HL-60/S4 treated with phorbol 12-myristate 13-acetate at 8.2 ng/mL for 4 days and 3 days (cell line): ENCODE results near the gene HSPB7.
"Not testable (repeated sequence)": the region's sequence is repeated elsewhere in the genome, so short reads cannot be mapped to it uniquely, and the experiment has no call there.

Experiments used
- in situ Hi-C: fragments of 300-500 bp; cut with MboI; formaldehyde crosslinking; loops from 2 replicates; pipeline ENCODE4 v1.15.0; 2022; ENCODE audit warnings: low sequenced_read_pairs

The HSPB7 gene

DNA sequence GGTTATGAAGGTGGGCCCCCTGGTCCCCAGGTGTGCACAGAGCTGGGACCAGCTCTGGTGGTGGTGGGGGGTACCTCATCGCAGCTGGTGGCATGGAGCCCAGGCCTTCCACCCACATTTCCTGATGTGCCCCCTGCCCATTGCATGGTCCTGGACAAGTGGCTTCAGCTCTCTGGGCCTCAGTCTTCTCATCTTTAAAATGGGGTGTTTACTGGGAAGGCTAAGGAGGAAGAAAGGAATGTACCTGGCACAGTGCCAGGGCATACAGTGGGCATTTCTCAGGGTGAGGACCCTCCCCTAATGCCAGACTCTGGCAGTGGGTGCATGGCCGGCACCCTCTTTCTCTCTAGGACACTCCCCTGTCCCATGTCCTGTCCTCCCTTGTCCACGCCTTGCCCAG lies 33.2 kb upstream of the HSPB7 start:
- in situ Hi-C loops: no loop called here

DNA sequence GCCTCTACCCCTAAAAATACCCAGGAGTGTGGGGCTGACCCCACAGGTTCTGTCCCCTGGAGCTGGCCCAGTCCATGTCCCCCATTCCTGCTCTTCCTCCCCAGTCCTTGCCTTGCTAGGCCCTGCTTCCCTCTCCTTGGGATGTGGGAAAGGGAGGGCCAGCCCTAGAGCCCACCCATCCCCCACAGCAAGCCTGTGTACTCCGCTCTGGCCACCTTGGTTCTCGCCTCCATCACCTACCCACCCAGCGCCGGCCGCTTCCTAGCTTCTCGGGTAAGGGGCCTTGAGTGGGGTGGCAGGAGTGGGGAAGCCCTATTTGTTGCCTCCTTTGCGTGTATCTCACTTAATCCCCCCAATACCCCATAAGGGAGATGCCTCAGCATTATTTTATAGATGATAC lies 32.5 kb upstream of the HSPB7 start:
- in situ Hi-C loops: no loop called here

DNA sequence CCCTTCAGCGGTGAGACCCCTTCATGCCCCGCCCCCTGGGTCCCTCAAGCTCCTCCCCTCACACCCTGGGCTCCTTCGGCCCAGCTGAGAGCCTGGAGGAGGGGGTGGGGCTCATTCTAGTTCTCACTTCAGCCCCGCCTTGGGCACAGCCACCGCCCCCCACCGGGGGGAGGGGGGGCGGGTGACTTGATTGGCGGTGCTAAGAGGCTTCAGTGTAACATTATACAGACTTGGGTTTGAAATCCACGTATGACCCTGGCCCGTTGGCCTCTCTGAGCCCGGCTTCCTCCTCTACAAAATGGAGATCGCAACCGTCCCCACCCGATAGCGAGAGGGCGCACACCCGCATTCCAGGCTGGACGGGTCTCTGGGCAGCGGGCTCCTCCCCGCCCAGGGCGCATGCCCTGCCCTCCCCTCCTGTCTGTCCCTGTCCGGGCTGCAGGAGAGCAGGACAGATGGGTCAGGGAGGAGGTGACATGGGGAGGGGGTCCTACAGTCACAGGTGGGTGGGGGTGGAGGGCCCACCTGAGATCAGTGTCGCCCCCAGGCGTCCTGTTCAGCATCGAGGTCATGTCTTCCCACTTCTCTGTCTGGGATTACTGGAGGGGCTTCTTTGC lies 30.8 kb upstream of the HSPB7 start:
- in situ Hi-C loops: no loop called here

DNA sequence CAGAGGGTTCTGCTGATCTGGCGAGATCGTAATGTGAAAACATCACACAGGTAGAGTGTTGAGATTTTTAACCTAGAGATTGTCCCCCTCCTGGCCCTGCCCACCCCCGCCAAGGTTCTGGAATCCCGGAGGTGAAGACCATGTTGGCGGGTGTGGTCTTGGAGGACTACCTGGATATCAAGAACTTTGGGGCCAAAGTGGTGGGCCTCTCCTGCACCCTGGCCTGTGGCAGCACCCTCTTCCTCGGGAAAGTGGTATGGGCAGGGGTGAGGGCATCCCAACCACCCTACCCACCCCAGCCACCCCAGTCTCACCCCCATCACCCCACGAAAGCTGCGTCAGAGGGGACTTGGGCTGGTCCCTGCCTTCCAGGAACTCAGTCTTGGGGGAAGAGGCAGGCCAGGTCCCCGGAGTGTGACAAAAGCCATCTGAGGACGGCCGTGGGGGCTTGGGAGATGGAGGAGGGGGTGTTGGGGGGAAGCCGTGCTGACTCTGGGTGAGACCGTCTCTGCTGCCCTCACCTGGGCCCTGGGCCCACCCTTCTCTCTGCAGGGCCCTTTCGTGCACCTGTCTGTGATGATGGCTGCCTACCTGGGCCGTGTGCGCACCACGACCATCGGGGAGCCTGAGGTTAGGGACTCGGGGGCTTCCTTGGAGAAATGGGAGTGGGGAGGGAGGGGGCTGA lies 30.1 kb upstream of the HSPB7 start:
- in situ Hi-C loops: no loop called here

DNA sequence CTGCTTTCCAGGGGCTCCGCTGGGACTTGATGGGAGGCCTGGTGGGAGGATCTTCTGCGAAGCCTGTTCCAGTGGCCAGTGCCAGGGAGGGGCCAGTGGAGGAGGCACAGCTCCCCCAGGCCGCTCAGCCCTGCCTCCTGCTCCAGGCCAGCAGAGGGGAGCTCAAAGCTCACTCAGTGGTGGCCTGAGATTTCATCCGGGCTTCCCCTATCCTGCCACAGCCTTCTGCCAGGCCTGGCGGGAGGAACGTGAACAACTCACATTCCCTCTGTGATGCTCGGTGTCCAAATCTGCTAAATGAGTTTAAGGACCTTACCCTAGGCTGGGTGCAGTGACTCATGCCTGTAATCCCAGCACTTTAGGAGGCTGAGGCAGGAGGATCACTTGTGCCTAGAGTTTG lies 29.0 kb upstream of the HSPB7 start:
- in situ Hi-C loops: no loop called here

DNA sequence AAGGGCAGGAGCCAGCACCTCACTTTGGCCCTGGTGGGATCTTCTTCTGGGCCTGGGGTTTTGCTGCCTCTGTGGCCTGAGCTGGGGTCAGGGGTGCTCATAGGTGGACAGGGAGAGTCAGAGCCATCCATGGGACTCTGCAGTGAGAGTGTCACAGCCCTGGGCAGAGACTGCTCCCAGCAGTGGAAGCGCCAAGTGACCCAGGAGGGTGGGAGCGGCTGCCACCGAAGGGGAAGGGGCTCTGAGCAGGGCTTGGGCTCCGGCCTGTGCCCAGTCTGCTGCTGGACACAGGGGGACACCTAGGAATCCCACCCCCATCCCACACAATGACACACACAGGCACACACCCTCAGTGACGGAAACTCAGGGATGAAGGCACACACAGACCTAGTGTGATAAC lies 26.1 kb upstream of the HSPB7 start:
- in situ Hi-C loops: no loop called here

DNA sequence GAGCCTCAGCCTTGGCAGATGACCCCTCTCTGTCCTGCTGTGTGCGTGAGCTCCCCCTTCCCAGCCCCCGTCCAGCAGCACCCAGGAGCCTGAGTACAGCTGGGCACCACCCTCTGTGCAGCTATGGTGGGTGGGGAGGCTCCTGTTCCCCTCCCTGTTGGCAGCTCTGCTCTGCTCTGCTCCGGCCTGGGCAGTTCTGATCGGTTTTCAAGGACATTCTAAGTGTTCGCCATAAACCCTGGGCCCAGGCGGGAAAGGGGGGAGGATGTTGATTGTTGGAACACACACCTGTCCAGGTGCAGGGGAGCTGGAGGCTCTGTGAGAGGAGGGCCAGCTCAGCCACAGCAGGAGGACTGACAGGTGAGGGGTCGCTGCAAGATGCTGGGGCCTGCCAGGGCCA lies 25.7 kb upstream of the HSPB7 start, which contains the start of gene CLCNKB:
TSS of gene CLCNKB (plus strand) at position 262 of the 400 bp plus-strand sequence. CDS start 711 bp downstream, outside the sequence.
- in situ Hi-C loops: no loop called here

DNA sequence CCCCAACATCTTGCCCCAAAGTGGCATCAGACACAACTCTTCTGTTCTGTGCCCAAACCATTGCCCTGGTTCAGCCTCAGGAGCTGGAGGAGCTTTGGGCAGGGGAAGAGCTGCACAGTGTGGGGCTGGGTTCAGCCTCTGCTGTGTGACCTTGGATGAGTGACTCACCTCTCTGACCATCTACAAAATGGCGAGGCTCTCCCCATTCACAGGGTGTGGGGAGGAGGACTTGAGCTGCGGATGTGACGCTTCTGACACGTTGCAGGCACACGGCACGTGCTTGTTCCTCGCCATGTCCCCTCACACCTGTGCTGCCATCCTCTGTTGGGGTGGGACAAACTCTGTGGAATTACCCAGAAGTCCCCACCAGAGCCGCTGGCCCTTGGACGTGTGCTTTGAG lies 24.8 kb upstream of the HSPB7 start:
- in situ Hi-C loops: not testable (repeated sequence)

DNA sequence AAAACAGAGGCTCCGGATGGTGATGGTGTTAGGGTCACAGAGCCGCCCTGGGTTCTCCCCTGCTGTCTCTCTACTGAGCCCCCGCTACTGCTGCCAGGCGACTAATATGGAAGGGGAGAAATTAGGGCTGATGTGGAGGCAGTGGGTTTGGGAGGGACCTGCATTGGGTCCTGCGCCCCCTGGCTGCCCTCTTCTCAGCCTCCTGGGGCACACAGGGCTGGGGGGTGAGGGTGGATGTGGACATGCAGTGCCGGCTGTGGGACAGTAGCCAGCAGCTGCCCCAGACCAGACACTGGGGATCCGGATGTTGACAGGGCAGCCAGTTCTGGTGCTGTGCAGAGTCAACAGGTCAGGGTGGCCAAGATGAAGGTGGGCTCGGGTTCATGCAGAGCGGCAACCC lies 24.3 kb upstream of the HSPB7 start:
- in situ Hi-C loops: no loop called here

DNA sequence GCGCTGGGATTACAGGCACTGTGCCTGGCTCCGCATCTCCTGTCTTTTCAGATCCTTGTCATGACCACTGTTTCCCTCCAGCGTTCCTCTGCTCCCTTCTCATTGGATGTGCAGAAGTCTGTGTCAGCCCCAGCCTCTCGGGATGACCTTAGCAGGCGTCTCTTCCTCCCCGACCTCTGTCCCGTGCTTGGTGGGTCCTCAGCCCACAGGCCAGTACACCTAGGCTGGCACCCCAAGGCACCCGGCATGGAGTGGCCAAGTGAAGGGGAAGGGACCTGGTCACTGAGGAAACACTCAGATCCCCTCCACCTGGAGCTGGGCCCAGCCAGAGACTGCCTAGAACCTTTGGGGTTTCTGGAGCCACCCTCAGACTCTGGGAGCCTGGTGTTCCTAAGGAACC lies 23.4 kb upstream of the HSPB7 start:
- in situ Hi-C loops: no loop called here

DNA sequence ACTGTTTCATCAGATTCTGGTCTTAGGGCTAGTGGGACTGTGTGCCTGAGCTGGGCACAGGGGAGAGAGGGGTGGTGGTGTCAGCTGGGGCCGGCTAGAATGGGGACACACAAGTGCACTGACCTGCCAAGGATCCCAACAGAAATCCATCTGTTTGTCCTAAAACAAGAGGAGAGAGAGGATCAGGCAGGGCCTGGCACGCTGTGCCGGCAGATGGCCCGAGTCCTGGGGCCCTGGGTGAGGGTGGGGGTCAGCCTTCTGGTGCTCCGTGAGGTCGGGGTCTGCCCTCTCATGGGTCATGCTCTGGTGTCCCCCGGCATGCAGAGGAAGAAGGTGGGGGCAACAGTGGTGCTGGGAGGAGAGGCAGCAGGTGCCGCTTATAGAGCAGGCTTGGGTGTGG lies 22.0 kb upstream of the HSPB7 start:
- in situ Hi-C loops: not testable (repeated sequence)

DNA sequence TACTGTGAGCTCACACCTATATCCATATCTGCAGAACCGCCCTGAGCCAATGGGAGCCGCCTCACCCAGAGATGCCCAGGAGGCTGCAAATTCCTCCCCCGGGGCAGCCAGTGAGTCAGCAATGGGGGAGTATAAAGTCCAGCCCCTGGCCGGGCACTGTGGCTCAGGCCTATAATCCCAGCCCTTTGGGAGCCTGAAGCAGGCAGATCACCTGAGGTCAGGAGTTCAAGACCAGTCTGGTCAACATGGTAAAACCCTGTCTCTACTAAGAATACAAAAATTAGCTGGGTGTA lies 20.7 kb upstream of the HSPB7 start:
- in situ Hi-C loops: no loop called here

DNA sequence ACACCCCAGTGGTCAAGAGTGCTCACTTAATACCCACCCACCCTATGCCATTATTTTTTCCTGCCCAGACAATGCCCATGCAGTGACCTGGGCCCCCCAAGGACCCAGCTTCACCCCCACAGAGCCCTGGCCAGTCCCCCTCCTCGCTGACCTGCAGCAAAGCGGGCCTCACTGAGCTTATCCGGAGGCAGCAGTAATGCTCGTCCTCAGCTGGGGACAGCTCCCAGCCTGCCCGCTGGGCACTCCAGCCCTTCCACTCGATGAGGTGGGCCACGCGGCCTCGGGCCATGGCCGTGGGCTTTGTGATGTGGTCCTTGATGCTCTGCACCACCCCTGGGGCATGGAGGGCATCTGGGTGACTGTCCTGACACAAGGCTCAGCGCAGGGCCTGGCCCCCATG lies 18.6 kb upstream of the HSPB7 start:
- in situ Hi-C loops: not testable (repeated sequence)

DNA sequence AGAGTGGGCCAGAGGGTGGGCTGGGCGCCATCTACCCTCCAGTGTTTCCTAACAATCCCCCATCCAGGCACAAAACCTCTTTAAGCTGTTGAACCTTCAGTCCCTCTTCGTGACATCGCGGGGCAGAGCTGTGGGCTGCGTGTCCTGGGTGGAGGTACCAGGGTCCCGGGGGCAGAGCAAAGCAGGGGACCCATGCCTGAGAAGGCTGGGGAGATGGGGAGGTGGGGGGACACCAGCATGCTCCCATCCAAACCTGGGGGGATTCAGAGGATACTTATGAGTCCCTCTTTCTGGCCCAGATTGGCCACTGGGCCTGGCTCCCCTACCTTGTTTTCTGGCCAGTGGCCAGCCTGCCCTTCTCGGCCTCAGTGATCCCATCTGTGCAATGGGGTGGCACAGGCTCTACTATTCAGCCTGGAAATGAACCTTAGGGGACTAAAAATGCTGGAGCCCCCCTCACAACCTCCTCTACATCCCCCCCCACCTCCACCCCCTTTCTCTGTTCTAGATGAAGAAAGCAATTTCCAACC lies 15.3 kb upstream of the HSPB7 start:
- in situ Hi-C loops: not testable (repeated sequence)

DNA sequence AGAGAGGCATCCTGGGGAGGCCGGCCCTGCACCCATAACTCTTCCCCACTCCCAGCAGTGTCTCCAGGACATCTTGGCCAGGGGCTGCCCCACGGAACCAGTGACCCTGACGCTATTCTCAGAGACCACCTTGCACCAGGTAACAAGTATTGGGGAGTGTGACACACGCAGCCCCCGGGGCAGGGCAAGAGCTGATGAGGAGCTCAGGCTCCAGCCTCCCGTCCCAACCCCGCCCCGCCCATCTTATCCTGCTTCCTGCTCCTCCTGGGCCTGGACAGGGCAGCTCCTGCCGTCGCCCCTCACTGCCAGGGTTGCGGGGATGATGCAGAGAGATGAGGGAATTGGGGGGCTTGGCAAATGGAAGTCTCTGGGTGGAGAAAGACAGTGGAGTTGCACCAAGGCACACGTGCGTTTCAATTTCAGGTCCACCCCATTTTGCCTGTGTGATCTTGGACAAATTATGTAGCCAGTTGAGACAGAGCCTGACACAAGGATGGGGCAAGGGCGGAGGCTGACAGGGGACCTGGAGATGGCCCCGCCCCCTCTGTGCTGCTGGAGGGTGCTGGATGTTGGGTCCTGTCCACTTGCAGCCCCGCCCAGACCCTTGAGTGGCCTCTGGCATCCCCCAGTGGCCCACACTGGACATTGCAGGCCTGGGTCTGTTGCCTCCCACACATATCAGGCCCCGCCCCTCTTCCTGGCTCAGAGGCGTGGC lies 14.7 kb upstream of the HSPB7 start:
- in situ Hi-C loops: no loop called here

DNA sequence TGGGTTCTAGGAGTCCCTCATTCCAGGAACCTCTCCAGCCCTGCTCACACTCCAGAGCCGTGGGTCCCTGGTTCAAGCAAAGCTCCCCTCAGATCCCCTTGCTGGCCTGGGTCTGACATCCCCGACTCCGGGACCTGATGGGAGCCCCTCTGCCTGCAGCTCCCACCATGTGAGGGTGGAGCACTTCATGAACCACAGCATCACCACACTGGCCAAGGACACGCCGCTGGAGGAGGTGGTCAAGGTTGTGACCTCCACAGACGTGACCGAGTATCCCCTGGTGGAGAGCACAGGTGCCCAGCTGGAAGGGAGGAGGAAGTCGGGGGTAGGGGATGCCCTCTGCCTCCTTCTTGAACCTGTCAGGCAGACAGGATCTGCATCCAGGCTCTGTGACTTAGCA lies 13.7 kb upstream of the HSPB7 start:
- in situ Hi-C loops: no loop called here

DNA sequence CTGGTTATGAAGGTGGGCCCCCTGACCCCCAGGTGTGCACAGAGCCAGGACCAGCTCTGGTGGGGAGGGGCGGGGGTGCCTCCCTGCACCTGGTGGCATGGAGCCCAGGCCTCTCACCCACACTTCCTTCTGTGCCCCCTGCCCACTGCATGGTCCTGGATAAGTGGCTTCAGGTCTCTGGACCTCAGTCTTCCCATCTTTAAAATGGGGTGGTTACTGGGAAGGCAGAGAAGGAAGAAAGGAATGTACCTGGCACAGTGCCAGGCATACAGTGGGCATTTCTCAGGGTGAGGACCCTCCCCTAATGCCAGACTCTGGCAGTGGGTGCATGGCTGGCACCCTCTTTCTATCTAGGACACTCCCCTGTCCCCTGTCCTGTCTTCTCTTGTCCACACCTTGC lies 11.4 kb upstream of the HSPB7 start:
- in situ Hi-C loops: no loop called here

DNA sequence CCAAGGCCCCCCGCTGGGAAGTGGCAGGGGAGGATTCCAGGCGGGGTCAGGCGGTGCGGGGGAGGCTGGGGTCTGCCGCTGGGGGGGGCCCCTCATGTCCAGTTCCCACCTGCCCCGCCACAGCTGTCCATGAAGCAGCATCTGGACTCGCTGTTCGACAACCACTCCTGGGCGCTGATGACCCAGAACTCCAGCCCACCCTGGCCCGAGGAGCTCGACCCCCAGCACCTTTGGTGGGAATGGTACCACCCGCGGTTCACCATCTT lies 11.1 kb upstream of the HSPB7 start:
- in situ Hi-C loops: not testable (repeated sequence)

DNA sequence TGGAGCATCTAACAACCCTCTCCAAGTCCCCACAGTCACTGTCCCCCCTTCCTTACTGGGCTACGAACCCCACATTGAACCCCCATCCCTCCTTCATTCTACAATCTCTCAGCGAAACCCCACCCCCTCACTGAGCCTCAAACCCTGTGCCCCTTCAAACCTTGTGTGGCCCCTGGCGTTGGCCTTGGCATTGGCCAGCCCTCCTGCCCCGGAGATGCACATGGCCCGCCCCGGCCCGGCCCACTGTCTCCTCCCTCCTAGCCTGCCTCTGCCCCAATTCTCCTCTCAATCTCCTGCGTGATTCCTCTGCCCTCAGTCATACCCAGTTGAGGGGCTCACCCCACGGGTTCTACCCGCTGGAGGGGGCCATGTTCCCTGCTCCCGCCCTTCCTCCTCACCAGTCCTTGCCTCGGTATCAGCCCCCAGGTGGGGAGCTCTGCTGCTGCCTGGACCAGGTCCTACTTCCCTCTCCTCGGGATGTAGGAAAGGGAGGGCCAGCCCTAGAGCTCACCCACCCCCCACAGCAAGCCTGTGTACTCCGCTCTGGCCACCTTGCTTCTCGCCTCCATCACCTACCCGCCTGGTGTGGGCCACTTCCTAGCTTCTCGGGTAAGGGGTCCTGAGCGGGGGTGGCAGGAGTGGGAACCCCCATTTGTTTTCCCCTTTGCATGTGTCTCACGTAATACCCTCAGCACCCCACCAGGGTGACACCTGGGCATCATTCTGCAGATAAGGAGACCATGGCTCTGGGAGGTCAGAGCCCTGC lies 10.6 kb upstream of the HSPB7 start:
- in situ Hi-C loops: no loop called here

DNA sequence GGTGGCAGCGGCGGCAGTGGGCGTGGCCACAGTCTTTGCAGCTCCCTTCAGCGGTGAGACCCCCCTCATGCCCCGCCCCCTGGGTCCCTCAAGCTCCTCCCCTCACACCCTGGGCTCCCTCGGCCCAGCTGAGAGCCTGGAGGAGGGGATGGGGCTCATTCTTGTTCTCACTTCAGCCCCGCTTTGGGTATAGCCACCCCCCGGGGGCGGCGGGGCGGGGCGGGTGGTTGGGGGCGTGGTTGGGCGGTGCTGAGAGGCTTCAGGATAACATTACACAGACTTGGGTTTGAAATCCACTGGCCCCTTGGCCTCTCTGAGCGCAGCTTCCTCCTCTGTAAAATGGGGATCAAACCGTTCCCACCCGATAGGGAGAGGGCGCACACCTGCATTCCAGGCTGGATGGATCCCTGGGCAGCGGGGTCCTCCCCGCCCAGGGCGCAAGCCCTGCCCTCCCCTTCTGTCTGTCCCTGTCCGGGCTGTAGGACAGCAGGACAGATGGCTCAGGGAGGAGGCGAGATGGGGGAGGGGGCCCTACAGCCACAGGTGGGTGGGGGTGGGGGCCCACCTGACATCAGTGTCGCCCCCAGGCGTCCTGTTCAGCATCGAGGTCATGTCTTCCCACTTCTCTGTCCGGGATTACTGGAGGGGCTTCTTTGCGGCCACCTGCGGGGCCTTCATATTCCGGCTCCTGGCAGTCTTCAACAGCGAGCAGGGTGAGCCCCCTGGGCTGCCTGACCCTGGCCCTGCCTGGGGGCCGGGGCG lies 9.1 kb upstream of the HSPB7 start:
- in situ Hi-C loops: no loop called here

DNA sequence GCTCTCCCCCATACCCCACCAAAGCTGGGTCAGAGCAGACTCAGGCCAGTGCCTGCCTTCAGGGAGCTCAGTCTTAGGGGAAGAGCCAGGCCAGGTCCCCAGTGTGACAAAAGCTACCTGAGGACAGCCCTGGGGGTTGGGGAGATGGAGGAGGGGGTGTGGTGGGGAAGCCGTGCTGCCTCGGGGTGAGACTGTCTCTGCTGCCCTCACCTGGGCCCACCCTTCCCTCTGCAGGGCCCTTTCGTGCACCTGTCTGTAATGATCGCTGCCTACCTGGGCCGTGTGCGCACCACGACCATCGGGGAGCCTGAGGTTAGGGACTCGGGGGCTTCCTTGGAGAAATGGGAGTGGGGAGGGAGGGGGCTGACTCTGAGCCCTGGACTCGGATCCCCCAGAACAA lies 8.5 kb upstream of the HSPB7 start:
- in situ Hi-C loops: not testable (repeated sequence)
